GM21423 (cell line): Measurements from ENCODE around the gene PLEKHM2.

Experiments
- ATAC-seq: cut with Tn5 transposase; IDR thresholded peaks from one replicate; pipeline ENCODE4 v1.9.1; 2021; ENCODE audit warnings: mild to moderate bottlenecking, moderate library complexity; ENCODE audit not compliant: unreplicated experiment

The PLEKHM2 gene

GRCh38 chr1:15674386-15675159 lies 9.5 kb upstream of the PLEKHM2 start:
- ATAC-seq, result no peak

GRCh38 chr1:15676010-15676409 lies 8.1 kb upstream of the PLEKHM2 start:
- no peak for ATAC-seq

- no peak for ATAC-seq
Observed at GRCh38 chr1:15676688-15677661, 7.1 kb upstream of the PLEKHM2 start.

- ATAC-seq, result no peak
Observed at GRCh38 chr1:15678578-15678977, 5.5 kb upstream of the PLEKHM2 start.

GRCh38 chr1:15680131-15680530 lies 4.0 kb upstream of the PLEKHM2 start:
- no peak for ATAC-seq

GRCh38 chr1:15680561-15681348 lies 3.4 kb upstream of the PLEKHM2 start:
- no peak for ATAC-seq

GRCh38 chr1:15681349-15682292 lies 2.5 kb upstream of the PLEKHM2 start:
- no peak for ATAC-seq

GRCh38 chr1:15682936-15683341 lies 1.2 kb upstream of the PLEKHM2 start:
- no peak for ATAC-seq

GRCh38 chr1:15683345-15684039 lies 628 bp upstream of the PLEKHM2 start:
- ATAC-seq, result no peak

- peak; percentile 22 for ATAC-seq
Observed at GRCh38 chr1:15684468-15685291, 560 bp downstream of the PLEKHM2 start.

- ATAC-seq, result no peak
Observed at GRCh38 chr1:15685820-15686219, 1.7 kb downstream of the PLEKHM2 start.

- ATAC-seq, result no peak
Observed at GRCh38 chr1:15687446-15687845, 3.3 kb downstream of the PLEKHM2 start.

- ATAC-seq, result no peak
Observed at GRCh38 chr1:15690317-15690716, 6.2 kb downstream of the PLEKHM2 start.

- ATAC-seq, result no peak
Observed at GRCh38 chr1:15691434-15692032, 7.4 kb downstream of the PLEKHM2 start.

GRCh38 chr1:15692121-15692682 lies 8.1 kb downstream of the PLEKHM2 start:
- ATAC-seq, result no peak

- no peak for ATAC-seq
Observed at GRCh38 chr1:15693371-15693770, 9.3 kb downstream of the PLEKHM2 start.

- ATAC-seq, result peak; percentile 96
Observed at GRCh38 chr1:15696956-15697521, 12.9 kb downstream of the PLEKHM2 start.
